HCEC 1CT (cell line): ENCODE results near the gene PIAS4.
"Not testable (repeated sequence)": the region's sequence is repeated elsewhere in the genome, so short reads cannot be mapped to it uniquely, and the experiment has no call there.

Experiments used
- DNase-seq: peaks from one replicate; pipeline ENCODE4 v3.0.0-alpha.2; 2017

PIAS4 gene

GRCh38 chr19:4007021-4007835 is at the start of gene PIAS4:
Gene PIAS4, plus strand, starts transcription at chr19:4007736. Its CDS starts 25 bp downstream, at chr19:4007761.
- peak; percentile 91 for DNase-seq

- DNase-seq = no peak
These were observed 48.4 kb upstream of the PIAS4 start for GRCh38 chr19:3958836-3959765.

GRCh38 chr19:3959766-3960131 is 47.8 kb upstream of the PIAS4 start:
- DNase-seq = no peak

- no peak for DNase-seq
These were observed 46.5 kb upstream of the PIAS4 start for GRCh38 chr19:3961007-3961406.

GRCh38 chr19:3963458-3964255 is 43.9 kb upstream of the PIAS4 start:
- DNase-seq = no peak

GRCh38 chr19:3964256-3965194 is 43.0 kb upstream of the PIAS4 start:
- no peak for DNase-seq

- no peak for DNase-seq
These were observed 41.2 kb upstream of the PIAS4 start for GRCh38 chr19:3966051-3967017.

- DNase-seq = not testable (repeated sequence)
These were observed 39.6 kb upstream of the PIAS4 start for GRCh38 chr19:3967983-3968382.

GRCh38 chr19:3968556-3969434 is 38.7 kb upstream of the PIAS4 start:
- peak; percentile 100 for DNase-seq

- peak; percentile 90 for DNase-seq
These were observed 37.9 kb upstream of the PIAS4 start for GRCh38 chr19:3969435-3970312.

GRCh38 chr19:3970313-3970807 is 37.2 kb upstream of the PIAS4 start:
- no peak for DNase-seq

GRCh38 chr19:3970808-3971598 is 36.5 kb upstream of the PIAS4 start, which contains the start of gene DAPK3:
Gene DAPK3, minus strand, starts transcription at chr19:3971099. Its CDS starts 1,364 bp downstream, at chr19:3969735.
- peak; percentile 97 for DNase-seq

GRCh38 chr19:3975144-3975543 is 32.4 kb upstream of the PIAS4 start:
- no peak for DNase-seq

- DNase-seq = no peak
These were observed 31.9 kb upstream of the PIAS4 start for GRCh38 chr19:3975637-3976087.

GRCh38 chr19:3976495-3977241 is 30.9 kb upstream of the PIAS4 start:
- peak; percentile 78 for DNase-seq
